Astrocyte (in vitro differentiated cells and primary cell): Measurements from ENCODE around the gene SBDS. TPM values are rescaled to one million over a fixed set of nuclear protein-coding genes. Genes with fewer than 3 reads are reported as not detected.

Experiments
- DNase-seq: peaks from one replicate; pipeline ENCODE4 v3.0.0-alpha.2; 2010; ENCODE audit warnings: low read depth
- FAIRE-seq: peaks from 2 replicates; lab custom pipeline; 2011; peaks lifted over from hg19 to GRCh38; lab: Jason Lieb, UNC
- H2AFZ ChIP-seq: 2 replicates; pipeline ENCODE4 v1.6.0; 2012; ENCODE audit warnings: low read depth, low read length, inconsistent platforms
- H3K27ac ChIP-seq: 2 replicates; pipeline ENCODE4 v1.5.1; 2011; ENCODE audit warnings: low read depth, low read length, inconsistent platforms
- H3K27me3 ChIP-seq: 2 replicates; pipeline ENCODE4 v1.6.0; 2011; ENCODE audit warnings: low read length, inconsistent platforms; ENCODE audit not compliant: insufficient read depth
- H3K36me3 ChIP-seq: 2 replicates; pipeline ENCODE4 v1.5.1; 2011; ENCODE audit warnings: low read length, inconsistent platforms; ENCODE audit not compliant: insufficient read depth
- H3K4me1 ChIP-seq: 2 replicates; pipeline ENCODE4 v1.5.1; 2011; ENCODE audit warnings: low read length, inconsistent platforms; ENCODE audit not compliant: insufficient read depth
- H3K4me2 ChIP-seq: 2 replicates; pipeline ENCODE4 v1.6.0; 2012; ENCODE audit warnings: low read length, inconsistent platforms
- H3K4me3 ChIP-seq: 2 replicates; pipeline ENCODE4 v1.5.1; 2011; ENCODE audit warnings: low read depth, mild to moderate bottlenecking, low read length, inconsistent platforms; ENCODE audit not compliant: insufficient read depth
- H3K79me2 ChIP-seq: 2 replicates; pipeline ENCODE4 v1.6.0; 2012; ENCODE audit warnings: mild to moderate bottlenecking, low read length, inconsistent platforms; ENCODE audit not compliant: insufficient read depth
- H3K9ac ChIP-seq: 2 replicates; pipeline ENCODE4 v1.6.0; 2012; ENCODE audit warnings: mild to moderate bottlenecking, low read length, inconsistent platforms
- H3K9me3 ChIP-seq: 2 replicates; pipeline ENCODE4 v1.5.1; 2012; ENCODE audit warnings: low read depth, mild to moderate bottlenecking, low read length, inconsistent platforms; ENCODE audit not compliant: insufficient read depth
- H4K20me1 ChIP-seq: 2 replicates; pipeline ENCODE4 v1.6.0; 2012; ENCODE audit warnings: low read length, inconsistent platforms; ENCODE audit not compliant: insufficient read depth
- H3K27ac Mint-ChIP-seq: one replicate; pipeline ENCODE4 v1.8.0; 2021; ENCODE audit warnings: mild to moderate bottlenecking, mixed read lengths; ENCODE audit not compliant: unreplicated experiment
- H3K27me3 Mint-ChIP-seq: one replicate; pipeline ENCODE4 v1.8.0; 2021; ENCODE audit warnings: low read depth, mixed read lengths; ENCODE audit not compliant: unreplicated experiment
- H3K36me3 Mint-ChIP-seq: one replicate; pipeline ENCODE4 v1.8.0; 2021; ENCODE audit warnings: low read depth, mixed read lengths; ENCODE audit not compliant: unreplicated experiment
- H3K4me1 Mint-ChIP-seq: one replicate; pipeline ENCODE4 v1.8.0; 2021; ENCODE audit warnings: low read depth, mixed read lengths; ENCODE audit not compliant: unreplicated experiment
- H3K4me3 Mint-ChIP-seq: one replicate; pipeline ENCODE4 v1.8.0; 2021; ENCODE audit warnings: mild to moderate bottlenecking, moderate library complexity, mixed read lengths; ENCODE audit not compliant: unreplicated experiment
- H3K9me3 Mint-ChIP-seq: one replicate; pipeline ENCODE4 v1.8.0; 2021; ENCODE audit warnings: mild to moderate bottlenecking, mixed read lengths; ENCODE audit not compliant: unreplicated experiment
- CTCF ChIP-seq: IDR thresholded peaks from 2 replicates; pipeline ENCODE4 v1.5.1; 2011; ENCODE audit warnings: low read depth, mild to moderate bottlenecking, inconsistent platforms, low read length, moderate library complexity; ENCODE audit not compliant: insufficient read depth
- EZH2 ChIP-seq: IDR thresholded peaks from 2 replicates; pipeline ENCODE4 v1.6.1; 2012; ENCODE audit warnings: mild to moderate bottlenecking, low read length, inconsistent platforms; ENCODE audit not compliant: insufficient read depth
- total RNA-seq: library from RNA; stranded (reverse); gene quantifications from 2 replicates; pipeline ENCODE4 v1.2.1, GENCODE V29; 2021

SBDS gene
- total RNA-seq, 1 donor from 2014 or later = 165 TPM

- Mint-ChIP-seq H3K4me1 (no peaks in the 10 kb centered on the region), H3K4me3 (no peak overlapping the region), H3K9me3 (no peaks in the 10 kb centered on the region), H3K27me3 (no peaks in the 10 kb centered on the region), H3K27ac (no peak overlapping the region), H3K36me3 (peaks cover 12% of the 10 kb centered on the region)
- TF ChIP-seq EZH2 = no peak
- TF ChIP-seq CTCF = no peak
- H3K27me3 ChIP-seq = no peaks in the 10 kb centered on the region
- peaks cover 28% of the 10 kb centered on the region for H4K20me1 ChIP-seq
- no peak overlapping the region for H3K9ac ChIP-seq
- no peak overlapping the region for H3K4me2 ChIP-seq
- no peaks in the 10 kb centered on the region for H3K9me3 ChIP-seq
- no peak overlapping the region for H3K4me3 ChIP-seq
- DNase-seq (no peak), FAIRE-seq (no peak)
- H3K79me2 ChIP-seq = peaks cover 13% of the 10 kb centered on the region
- H3K27ac ChIP-seq = no peak overlapping the region
- no peak overlapping the region for H2AFZ ChIP-seq
- peaks cover 3% of the 10 kb centered on the region for H3K4me1 ChIP-seq
- peaks cover 41% of the 10 kb centered on the region for H3K36me3 ChIP-seq
Measured at GRCh38 chr7:66946545-66946944, 48.8 kb downstream of the SBDS start.

GRCh38 chr7:66939325-66939724 is 56.1 kb downstream of the SBDS start:
- Histone ChIP-seq H3K27me3 (no peaks in the 10 kb centered on the region), H4K20me1 (peaks cover 75% of the 10 kb centered on the region), H2AFZ (no peak overlapping the region), H3K9me3 (no peaks in the 10 kb centered on the region), H3K79me2 (peaks cover 82% of the 10 kb centered on the region), H3K4me1 (no peaks in the 10 kb centered on the region), H3K4me3 (no peak overlapping the region), H3K27ac (no peak overlapping the region), H3K36me3 (peaks cover 17% of the 10 kb centered on the region), H3K9ac (no peak overlapping the region), H3K4me2 (no peak overlapping the region)
- Mint-ChIP-seq H3K36me3 (peaks cover 10% of the 10 kb centered on the region), H3K27me3 (no peaks in the 10 kb centered on the region), H3K9me3 (no peaks in the 10 kb centered on the region), H3K4me1 (no peaks in the 10 kb centered on the region), H3K4me3 (no peak overlapping the region), H3K27ac (no peak overlapping the region)
- no peak for DNase-seq
- FAIRE-seq = no peak
- TF ChIP-seq CTCF (no peak), EZH2 (no peak)

- Mint-ChIP-seq H3K4me3 (no peak overlapping the region), H3K27ac (no peak overlapping the region), H3K36me3 (peaks cover 7% of the 10 kb centered on the region), H3K9me3 (no peaks in the 10 kb centered on the region), H3K27me3 (no peaks in the 10 kb centered on the region), H3K4me1 (peaks cover 4% of the 10 kb centered on the region)
- H3K36me3 ChIP-seq = peaks cover 10% of the 10 kb centered on the region
- H3K4me1 ChIP-seq = no peaks in the 10 kb centered on the region
- DNase-seq = no peak
- H3K9ac ChIP-seq = no peak overlapping the region
- no peak for TF ChIP-seq CTCF
- TF ChIP-seq EZH2 = no peak
- H3K9me3 ChIP-seq = no peaks in the 10 kb centered on the region
- H2AFZ ChIP-seq = no peak overlapping the region
- FAIRE-seq = no peak
- peaks cover 88% of the 10 kb centered on the region for H3K79me2 ChIP-seq
- no peak overlapping the region for H3K4me3 ChIP-seq
- no peak overlapping the region for H3K4me2 ChIP-seq
- no peak overlapping the region for H3K27ac ChIP-seq
- H4K20me1 ChIP-seq = peaks cover 81% of the 10 kb centered on the region
- H3K27me3 ChIP-seq = no peaks in the 10 kb centered on the region
Measured at GRCh38 chr7:66937940-66938339, 57.4 kb downstream of the SBDS start.
